OCI-LY1 (cell line): ENCODE results near the gene MACROD1.

Experiments
- EZH2 ChIP-seq: fragments of 200-600 bp; sonication (generic), shearing (Covaris generic); IDR thresholded peaks from 2 replicates; pipeline ENCODE4 v1.8.0; 2017; ENCODE audit warnings: borderline replicate concordance, mixed run types, mild to moderate bottlenecking, antibody characterized with exemption, low read length, moderate library complexity, mixed read lengths
- TF ChIP-seq, protein P1 (sequence below): fragments of 200-600 bp; sonication (generic), shearing (Covaris generic); IDR thresholded peaks from 2 replicates; pipeline ENCODE4 v1.5.1; 2017; ENCODE audit warnings: mild to moderate bottlenecking, antibody characterized with exemption, low read length, moderate library complexity, mixed read lengths

DNA sequence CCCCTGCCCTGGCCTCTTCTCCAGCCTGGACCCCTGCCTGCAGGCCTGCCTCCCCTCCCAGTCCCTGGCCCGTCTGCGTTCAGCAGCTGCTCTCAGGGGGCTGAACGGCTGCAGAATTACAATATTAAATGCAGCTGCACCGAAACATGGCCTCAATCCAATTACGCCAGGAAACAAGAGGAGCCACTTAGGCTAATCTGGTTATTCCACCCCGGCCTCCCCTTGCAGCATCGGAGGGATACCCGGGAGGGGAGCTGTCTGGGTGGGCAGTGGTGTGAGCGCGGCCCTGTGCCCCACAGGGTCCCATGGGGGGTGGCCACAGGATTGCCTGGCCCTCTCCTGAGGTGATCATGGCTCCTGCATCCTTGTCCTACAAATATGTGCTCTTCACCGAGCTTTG, 87.6 kb downstream of the MACROD1 start:
- TF ChIP-seq, protein P1, sequence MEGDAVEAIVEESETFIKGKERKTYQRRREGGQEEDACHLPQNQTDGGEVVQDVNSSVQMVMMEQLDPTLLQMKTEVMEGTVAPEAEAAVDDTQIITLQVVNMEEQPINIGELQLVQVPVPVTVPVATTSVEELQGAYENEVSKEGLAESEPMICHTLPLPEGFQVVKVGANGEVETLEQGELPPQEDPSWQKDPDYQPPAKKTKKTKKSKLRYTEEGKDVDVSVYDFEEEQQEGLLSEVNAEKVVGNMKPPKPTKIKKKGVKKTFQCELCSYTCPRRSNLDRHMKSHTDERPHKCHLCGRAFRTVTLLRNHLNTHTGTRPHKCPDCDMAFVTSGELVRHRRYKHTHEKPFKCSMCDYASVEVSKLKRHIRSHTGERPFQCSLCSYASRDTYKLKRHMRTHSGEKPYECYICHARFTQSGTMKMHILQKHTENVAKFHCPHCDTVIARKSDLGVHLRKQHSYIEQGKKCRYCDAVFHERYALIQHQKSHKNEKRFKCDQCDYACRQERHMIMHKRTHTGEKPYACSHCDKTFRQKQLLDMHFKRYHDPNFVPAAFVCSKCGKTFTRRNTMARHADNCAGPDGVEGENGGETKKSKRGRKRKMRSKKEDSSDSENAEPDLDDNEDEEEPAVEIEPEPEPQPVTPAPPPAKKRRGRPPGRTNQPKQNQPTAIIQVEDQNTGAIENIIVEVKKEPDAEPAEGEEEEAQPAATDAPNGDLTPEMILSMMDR: no peak
- no peak for TF ChIP-seq EZH2
